ENCODE results near the gene MAB21L2.

The MAB21L2 gene

GRCh38 chr4:150625033-150625432 is 43.1 kb downstream of the MAB21L2 start:
- no peak for DNase-seq

GRCh38 chr4:150628073-150628472 is 46.1 kb downstream of the MAB21L2 start:
- DNase-seq: no peak

GRCh38 chr4:150632639-150633038 is 50.7 kb downstream of the MAB21L2 start:
- no peak for DNase-seq

All from NCI-H446 treated with DMSO at 0.1 percent for 48 hours (cell line).